HCT116 (cell line): Measurements from ENCODE around the gene GPC5. TPM values are rescaled to one million over a fixed set of nuclear protein-coding genes. Genes with fewer than 3 reads are reported as not detected.

Source experiments
- ATAC-seq: fragments of 200-7000 bp; cut with Tn5 transposase; 2 replicates; pipeline ENCODE4 v1.9.1; 2020; ENCODE audit warnings: mild to moderate bottlenecking, moderate library complexity
- BruUV-seq: library from RNA; stranded (reverse); fragments of 400-500 nt; replicated peaks from 2 replicates; lab custom pipeline; 2021; lab: Mats Ljungman, UMichigan
- CTCF ChIA-PET: fragments of 300-600 bp; sonication (Branson Sonifier 250); formaldehyde crosslinking; loops from one replicate; lab custom pipeline; 2021; ENCODE audit warnings: antibody characterized with exemption; lab: Charles Lee
- POLR2A ChIA-PET: fragments of 300-600, 350-600 bp; sonication (Branson Sonifier 250); formaldehyde crosslinking; loops from one replicate; lab custom pipeline; 2021; ENCODE audit warnings: antibody characterized with exemption; lab: Charles Lee
- RAD21 ChIA-PET, 2 experiments: fragments of 300-600 bp; sonication (Branson Sonifier 250); formaldehyde crosslinking; loops; one replicate each; lab custom pipeline; 2023; ENCODE audit warnings: low total read pairs in 2 of 2; ENCODE audit not compliant: uncharacterized antibody in 2 of 2, unreplicated experiment in 2 of 2, low non-redundant PET in 1 of 2; lab: Charles Lee
- DNase-seq: peaks from one replicate; pipeline ENCODE4 v3.0.0-alpha.2; 2010; ENCODE audit warnings: low read depth, low spot score
- H2AFZ ChIP-seq: fragments of 200-600 bp; shearing (Covaris generic), sonication (generic); 2 replicates; pipeline ENCODE4 v1.6.1; 2017; ENCODE audit warnings: low read depth, mixed run types, mixed read lengths, antibody characterized with exemption, low read length; ENCODE audit not compliant: poor library complexity, severe bottlenecking
- H3K27ac ChIP-seq: 2 replicates; pipeline ENCODE4 v1.5.1; 2012; ENCODE audit warnings: low read depth, low read length
- H3K27me3 ChIP-seq: fragments of 200-600 bp; sonication (generic); 2 replicates; pipeline ENCODE4 v1.6.1; 2016; ENCODE audit warnings: mixed run types, low read length, mixed read lengths; ENCODE audit not compliant: insufficient read depth
- H3K36me3 ChIP-seq, 2 experiments: fragments of 200-500 bp in 1 of 2; fragments of 200-600 bp in 1 of 2; sonication (Bioruptor generic) in 1 of 2; sonication (generic) in 1 of 2; 2 replicates each; pipeline versions ENCODE4 v1.5.1 to v1.6.1; 2014 to 2016; ENCODE audit warnings: low read length in 2 of 2, inconsistent platforms in 1 of 2, mixed read lengths in 1 of 2, mixed run types in 1 of 2; ENCODE audit not compliant: insufficient read depth in 2 of 2, control insufficient read depth in 1 of 2
- H3K4me1 ChIP-seq, 2 experiments: fragments of 200-600 bp in 1 of 2; sonication (generic) in 1 of 2; 2 replicates each; pipeline versions ENCODE4 v1.5.1 to v1.6.1; 2012 to 2017; ENCODE audit warnings: low read length in 2 of 2, inconsistent platforms in 1 of 2, mild to moderate bottlenecking in 1 of 2, mixed read lengths in 1 of 2, mixed run types in 1 of 2, moderate library complexity in 1 of 2; ENCODE audit not compliant: insufficient read depth in 2 of 2, control insufficient read depth in 1 of 2
- H3K4me2 ChIP-seq: fragments of 200-600 bp; sonication (generic); 2 replicates; pipeline ENCODE4 v1.6.1; 2017; ENCODE audit warnings: mixed run types, low read length, mixed read lengths
- H3K4me3 ChIP-seq, 2 experiments: fragments of 200-600 bp in 1 of 2; sonication (generic) in 1 of 2; replicated peaks in 1 of 2; 2 replicates each; pipeline ENCODE4 v1.5.1; 2011 to 2016; ENCODE audit warnings: low read length in 2 of 2, control low read depth in 1 of 2, low read depth in 1 of 2, mild to moderate bottlenecking in 1 of 2, mixed read lengths in 1 of 2, mixed run types in 1 of 2
- H3K79me2 ChIP-seq: fragments of 200-600 bp; sonication (generic); 2 replicates; pipeline ENCODE4 v1.6.1; 2017; ENCODE audit warnings: mild to moderate bottlenecking, mixed run types, low read length, moderate library complexity, mixed read lengths; ENCODE audit not compliant: insufficient read depth
- H3K9ac ChIP-seq: fragments of 200-600 bp; sonication (generic); 2 replicates; pipeline ENCODE4 v1.6.1; 2016; ENCODE audit warnings: low read length, mixed read lengths
- H3K9me2 ChIP-seq: fragments of 200-600 bp; sonication (generic), shearing (Covaris generic); 2 replicates; pipeline ENCODE4 v1.6.1; 2017; ENCODE audit warnings: mixed run types, mild to moderate bottlenecking, moderate library complexity; ENCODE audit not compliant: insufficient read depth
- H3K9me3 ChIP-seq, 2 experiments: fragments of 200-500 bp in 1 of 2; fragments of 200-600 bp in 1 of 2; sonication (Bioruptor generic) in 1 of 2; sonication (generic) in 1 of 2; 2 replicates each; pipeline ENCODE4 v1.6.1; 2014 to 2017; ENCODE audit warnings: low read length in 2 of 2, mixed read lengths in 2 of 2, inconsistent platforms in 1 of 2, low read depth in 1 of 2, mild to moderate bottlenecking in 1 of 2, mixed run types in 1 of 2, moderate library complexity in 1 of 2; ENCODE audit not compliant: control insufficient read depth in 1 of 2, insufficient read depth in 1 of 2
- H4K20me1 ChIP-seq: fragments of 200-600 bp; sonication (generic), shearing (Covaris generic); 2 replicates; pipeline ENCODE4 v1.6.1; 2017; ENCODE audit warnings: mixed run types, mild to moderate bottlenecking, moderate library complexity; ENCODE audit not compliant: insufficient read depth
- ATF3 ChIP-seq: IDR thresholded peaks from 2 replicates; pipeline ENCODE4 v1.6.1; 2012
- CBX3 ChIP-seq: IDR thresholded peaks from 2 replicates; pipeline ENCODE4 v1.6.1; 2012; ENCODE audit warnings: low read depth
- CEBPB ChIP-seq: IDR thresholded peaks from 2 replicates; pipeline ENCODE4 v1.6.1; 2012; ENCODE audit warnings: low read depth
- EGR1 ChIP-seq: IDR thresholded peaks from 2 replicates; pipeline ENCODE4 v1.6.1; 2012; ENCODE audit warnings: low read depth
- ELF1 ChIP-seq: IDR thresholded peaks from 2 replicates; pipeline ENCODE4 v1.6.1; 2012; ENCODE audit warnings: low read depth, borderline replicate concordance
- EZH2 ChIP-seq: fragments of 200-600 bp; sonication (generic); IDR thresholded peaks from 2 replicates; pipeline ENCODE4 v1.6.1; 2017; ENCODE audit warnings: antibody characterized with exemption, mixed run types
- JUND ChIP-seq: IDR thresholded peaks from 2 replicates; pipeline ENCODE4 v1.6.1; 2012
- MAX ChIP-seq: IDR thresholded peaks from 2 replicates; pipeline ENCODE4 v1.6.1; 2012
- POLR2A ChIP-seq: IDR thresholded peaks from 2 replicates; pipeline ENCODE4 v1.7.0; 2011; ENCODE audit warnings: borderline replicate concordance; ENCODE audit not compliant: insufficient read depth, insufficient read length; ENCODE audit errors: extremely low read depth
- RAD21 ChIP-seq: IDR thresholded peaks from 2 replicates; pipeline ENCODE4 v1.6.1; 2012; ENCODE audit warnings: low read depth, mild to moderate bottlenecking
- REST ChIP-seq: IDR thresholded peaks from 2 replicates; pipeline ENCODE4 v1.6.1; 2012; ENCODE audit warnings: low read depth
- SIN3A ChIP-seq: IDR thresholded peaks from 2 replicates; pipeline ENCODE4 v1.6.1; 2012; ENCODE audit warnings: low read depth
- YY1 ChIP-seq: IDR thresholded peaks from 2 replicates; pipeline ENCODE4 v1.6.1; 2011; ENCODE audit warnings: low read length, low read depth, moderate library complexity, mild to moderate bottlenecking; ENCODE audit not compliant: insufficient replicate concordance; ENCODE audit errors: extremely low read depth
- ZBTB33 ChIP-seq: IDR thresholded peaks from 2 replicates; pipeline ENCODE4 v1.6.1; 2011; ENCODE audit warnings: mild to moderate bottlenecking, low read length, moderate library complexity; ENCODE audit not compliant: insufficient replicate concordance; ENCODE audit errors: extremely low read depth
- ZFX ChIP-seq: fragments of 450-650 bp; IDR thresholded peaks from 2 replicates; pipeline ENCODE4 v1.6.1; 2017
- ZNF274 ChIP-seq: fragments of 200-500 bp; sonication (Bioruptor generic); IDR thresholded peaks from 2 replicates; pipeline ENCODE4 v1.6.1; 2014; ENCODE audit warnings: mild to moderate bottlenecking, low read depth, low read length, inconsistent platforms
- intact Hi-C: fragments of 100-400 bp; cut with micrococcal nuclease; formaldehyde crosslinking; loops from 2 replicates; pipeline ENCODE4 v1.10.0; 2022
- total RNA-seq: library from RNA; stranded (reverse); gene quantifications from one replicate; pipeline ENCODE4 v1.2.1, GENCODE V29; 2021; ENCODE audit not compliant: unreplicated experiment

GPC5 gene
- total RNA-seq, 1 experiment from 2014 or later, result not detected

- Histone ChIP-seq H3K4me3 (no peak overlapping the region), H3K27ac (no peak overlapping the region), H4K20me1 (no peaks in the 10 kb centered on the region), H3K4me2 (no peak overlapping the region), H3K4me1 (no peaks in the 10 kb centered on the region), H3K9me3 (peaks cover 5 to 8% of the 10 kb centered on the region in 2 experiments; a peak in 2 of 4 replicates), H3K27me3 (no peaks in the 10 kb centered on the region), H3K36me3 (no peaks in the 10 kb centered on the region), H2AFZ (no peak overlapping the region), H3K9ac (no peak overlapping the region), H3K9me2 (no peaks in the 10 kb centered on the region), H3K79me2 (no peaks in the 10 kb centered on the region)
- ChIA-PET CTCF (no interaction called here), POLR2A (no interaction called here), RAD21 (no interaction called here)
- DNase-seq (no peak), ATAC-seq (no peak)
- BruUV-seq, result no TSS peak
- intact Hi-C loops, result no loop called here
- TF ChIP-seq SIN3A (no peak), JUND (no peak), CEBPB (no peak), ZBTB33 (no peak), CBX3 (no peak), EGR1 (no peak), ELF1 (no peak), MAX (no peak), ATF3 (no peak), ZNF274 (no peak), ZFX (no peak), RAD21 (no peak), EZH2 (no peak), POLR2A (no peak), YY1 (no peak), REST (no peak)
Observed at GRCh38 chr13:91652404-91653301, 254.2 kb downstream of the GPC5 start.
